H1 (cell line): ENCODE measurements around the gene SPTBN4. TPM values are rescaled to one million over a fixed set of nuclear protein-coding genes. Genes with fewer than 3 reads are reported as not detected.

ENCODE experiments used
- EZH2 ChIP-seq: fragments of 200-600 bp; sonication (generic); IDR thresholded peaks from 2 replicates; pipeline ENCODE4 v1.7.1; 2012; ENCODE audit warnings: low read depth, mild to moderate bottlenecking, moderate library complexity, low read length, inconsistent platforms; ENCODE audit not compliant: severe bottlenecking
- polyA plus RNA-seq, 7 experiments: library from polyadenylated mRNA; depleted of rRNA in 3 of 7; stranded (reverse) in 5 of 7; unstranded in 2 of 7; fragments of >200 nt in 5 of 7; fragments of 200-250 nt in 2 of 7; gene quantifications; 1 replicate in 5 of 7; 2 replicates in 1 of 7; 4 replicates in 1 of 7; pipeline versions ENCODE4 v1.2.1 to v1.2.3, GENCODE V29; 2011 to 2013; ENCODE audit warnings: missing spikeins in 2 of 7, mixed read lengths in 2 of 7
- total RNA-seq: library from RNA; stranded (reverse); fragmentation: NEBNext Ultra II Directional; extraction: Animal tissue kit (Norgen Biotek cat#: 25700); gene quantifications from 2 replicates; pipeline ENCODE4 v1.2.1, GENCODE V29; 2021

Gene SPTBN4
- total and polyA plus RNA-seq, 2 of the 8 experiments (the other 6 are each of a cell fraction or from before 2014, with no cell fraction given) = 1.9 to 3.0 TPM

- TF ChIP-seq EZH2 = no peak
Measured at GRCh38 chr19:40501599-40501998, 34.8 kb downstream of the SPTBN4 start (continued).
